Spleen (tissue), 11 donors: ENCODE results near the gene SDK1. TPM values are rescaled to one million over a fixed set of nuclear protein-coding genes. Genes with fewer than 3 reads are reported as not detected.
A peak's percentile ranks its signal among the peaks of the same experiment; 100 is the strongest.

Experiments used
- DNase-seq: peaks from one replicate; pipeline ENCODE4 v3.0.0-alpha.2; 2020
- H3K27ac ChIP-seq, 8 donors: fragments of 200-600 bp; sonication (generic) in 7 of 8; 1 replicate in 4 of 8; 2 replicates in 4 of 8; pipeline versions ENCODE4 v1.5.0 to v1.8.0; 2016 to 2021; ENCODE audit warnings: inconsistent platforms in 4 of 8, mild to moderate bottlenecking in 4 of 8, moderate library complexity in 1 of 8
- H3K27me3 ChIP-seq, 7 donors: fragments of 200-600 bp; sonication (generic) in 6 of 7; replicated peaks in 1 of 7; 1 replicate in 4 of 7; 2 replicates in 3 of 7; pipeline versions ENCODE4 v1.5.0 to v1.8.0; 2016 to 2021; ENCODE audit warnings: inconsistent platforms in 3 of 7, mild to moderate bottlenecking in 1 of 7
- H3K36me3 ChIP-seq, 6 donors: fragments of 200-600 bp; sonication (generic) in 5 of 6; 1 replicate in 4 of 6; 2 replicates in 2 of 6; pipeline versions ENCODE4 v1.5.0 to v1.8.0; 2016 to 2021; ENCODE audit warnings: inconsistent platforms in 2 of 6
- H3K4me1 ChIP-seq, 6 donors: fragments of 200-600 bp; sonication (generic) in 5 of 6; 1 replicate in 3 of 6; 2 replicates in 3 of 6; pipeline versions ENCODE4 v1.5.0 to v1.8.0; 2016 to 2021; ENCODE audit warnings: inconsistent platforms in 3 of 6
- H3K4me3 ChIP-seq, 8 donors: fragments of 200-600 bp; sonication (generic) in 7 of 8; 1 replicate in 4 of 8; 2 replicates in 4 of 8; pipeline versions ENCODE4 v1.5.0 to v1.8.0; 2016 to 2021; ENCODE audit warnings: inconsistent platforms in 4 of 8, mild to moderate bottlenecking in 4 of 8, moderate library complexity in 2 of 8
- H3K9me3 ChIP-seq, 8 donors: fragments of 200-600 bp; sonication (generic) in 7 of 8; 1 replicate in 4 of 8; 2 replicates in 4 of 8; pipeline versions ENCODE4 v1.5.0 to v1.8.0; 2016 to 2021; ENCODE audit warnings: inconsistent platforms in 4 of 8
- POLR2A ChIP-seq, 3 donors: fragments of 450-650 bp; IDR thresholded peaks; one replicate each; pipeline ENCODE4 v1.5.1; 2017; ENCODE audit warnings: antibody characterized with exemption in 3 of 3, mild to moderate bottlenecking in 1 of 3
- POLR2AphosphoS5 ChIP-seq, 3 donors: sonication (generic); formaldehyde crosslinking; IDR thresholded peaks; one replicate each; pipeline ENCODE4 v1.5.1; 2017; ENCODE audit warnings: antibody characterized with exemption in 3 of 3
- WGBS, 5 donors: extraction: QIAGEN DNeasy Blood & Tissue Kit in 3 of 5; methylation state at CpG; one replicate each; pipeline versions ENCODE4 v1.1.5 to v1.1.7; 2013 to 2018; 5-methylcytosine and 5-hydroxymethylcytosine counted together
- intact Hi-C: fragments of 100-400 bp; cut with DNase I; formaldehyde crosslinking; loops from one replicate; pipeline ENCODE4 v1.15.0; 2023; ENCODE audit warnings: low total_unique reads
- polyA plus RNA-seq, 3 donors: library from polyadenylated mRNA; stranded (reverse); fragments of 200-250 nt; gene quantifications; one replicate each; pipeline ENCODE4 v1.2.1, GENCODE V29; 2013
- total RNA-seq, 7 donors: library from RNA; depleted of rRNA in 3 of 7; stranded (reverse); fragments of >200 nt in 3 of 7; fragmentation: NEBNext Ultra II Directional in 4 of 7; extraction: Animal tissue kit (Norgen Biotek cat#: 25700) in 4 of 7; gene quantifications; one replicate each; pipeline versions ENCODE4 v1.1.0 to v1.2.1, GENCODE V29; 2016 to 2021
- TF ChIP-seq, protein P1 (sequence below), 11 experiments: fragments of 200-600 bp in 7 of 11; fragments of 450-650 bp in 4 of 11; sonication (generic) in 4 of 11; IDR thresholded peaks in 8 of 11; conservative IDR thresholded peaks in 3 of 11; 1 replicate in 7 of 11; 2 replicates in 4 of 11; pipeline versions ENCODE4 v1.4.0 to v1.8.0; 2016 to 2021; ENCODE audit warnings: antibody characterized with exemption in 11 of 11, inconsistent platforms in 4 of 11, mild to moderate bottlenecking in 1 of 11
- donor health status: healthy with polysubstance abuse.
- donor health status: DM: no; HTN: no; CAD: no; lungs with moderate emphysema.
- donor health status: DM: no; HTN: no; CAD: no.
- donor health status: Bipolar disorder and iron deficiency.
- donor health status: healthy.
- donor health status: DM: no; HTN: no; CAD: no.
- donor health status: DM: yes; HTN: yes; CAD: no.

The SDK1 gene
- total and polyA plus RNA-seq, 10 donors = 3.2 to 54.1 (median 35.1) TPM

DNA sequence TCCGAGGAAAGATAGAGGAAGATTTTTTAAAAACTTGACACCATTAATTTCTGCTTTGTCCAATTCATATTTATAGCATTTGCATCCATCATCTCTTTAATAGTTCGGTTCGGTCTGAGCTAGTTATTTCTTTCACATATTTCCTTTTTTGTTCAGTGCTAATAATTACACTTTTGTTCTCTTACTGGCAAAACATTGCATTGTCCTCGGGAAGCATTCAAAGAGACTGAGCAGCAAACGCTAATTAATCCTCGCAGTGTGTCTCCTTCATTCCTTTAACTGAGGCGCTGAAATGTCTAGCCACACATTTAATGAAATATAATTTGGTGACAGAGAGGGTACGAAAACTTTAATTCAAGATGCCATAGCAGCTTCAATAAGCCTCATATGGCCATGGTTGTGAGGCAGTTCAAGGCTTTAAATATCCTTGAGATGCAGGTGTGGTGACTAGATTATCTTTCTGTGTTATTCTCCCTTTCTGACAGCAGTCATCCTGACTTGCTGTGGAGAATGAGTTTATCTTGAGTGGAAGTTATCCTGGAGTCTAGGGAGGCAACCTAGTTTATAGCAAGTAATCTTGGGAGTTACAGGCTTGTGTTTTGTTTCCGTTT, 431.4 kb downstream of the SDK1 start:
- no peak overlapping the region for H3K4me3 ChIP-seq
- no peaks in the 10 kb centered on the region for H3K36me3 ChIP-seq
- 88 to 92% (median 90%) methylated on average over 9 of the region's 9 CpGs for WGBS, 5 donors
- no peaks in the 10 kb centered on the region for H3K27me3 ChIP-seq
- H3K4me1 ChIP-seq = no peaks in the 10 kb centered on the region
- peaks cover 0 to 17% (median 6%) of the 10 kb centered on the region in 8 donors for H3K9me3 ChIP-seq
- TF ChIP-seq POLR2AphosphoS5 (IDR thresholded peaks at IDR 0.05) (no peak), POLR2A (IDR thresholded peaks at IDR 0.05) (no peak)
- TF ChIP-seq, protein P1, sequence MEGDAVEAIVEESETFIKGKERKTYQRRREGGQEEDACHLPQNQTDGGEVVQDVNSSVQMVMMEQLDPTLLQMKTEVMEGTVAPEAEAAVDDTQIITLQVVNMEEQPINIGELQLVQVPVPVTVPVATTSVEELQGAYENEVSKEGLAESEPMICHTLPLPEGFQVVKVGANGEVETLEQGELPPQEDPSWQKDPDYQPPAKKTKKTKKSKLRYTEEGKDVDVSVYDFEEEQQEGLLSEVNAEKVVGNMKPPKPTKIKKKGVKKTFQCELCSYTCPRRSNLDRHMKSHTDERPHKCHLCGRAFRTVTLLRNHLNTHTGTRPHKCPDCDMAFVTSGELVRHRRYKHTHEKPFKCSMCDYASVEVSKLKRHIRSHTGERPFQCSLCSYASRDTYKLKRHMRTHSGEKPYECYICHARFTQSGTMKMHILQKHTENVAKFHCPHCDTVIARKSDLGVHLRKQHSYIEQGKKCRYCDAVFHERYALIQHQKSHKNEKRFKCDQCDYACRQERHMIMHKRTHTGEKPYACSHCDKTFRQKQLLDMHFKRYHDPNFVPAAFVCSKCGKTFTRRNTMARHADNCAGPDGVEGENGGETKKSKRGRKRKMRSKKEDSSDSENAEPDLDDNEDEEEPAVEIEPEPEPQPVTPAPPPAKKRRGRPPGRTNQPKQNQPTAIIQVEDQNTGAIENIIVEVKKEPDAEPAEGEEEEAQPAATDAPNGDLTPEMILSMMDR (IDR thresholded peaks at IDR 0.05 in 8 of 11, conservative IDR thresholded peaks at IDR 0.05 in 3 of 11) = no peak
- intact Hi-C loops = no loop called here
- no peak for DNase-seq
- H3K27ac ChIP-seq = no peak overlapping the region

DNA sequence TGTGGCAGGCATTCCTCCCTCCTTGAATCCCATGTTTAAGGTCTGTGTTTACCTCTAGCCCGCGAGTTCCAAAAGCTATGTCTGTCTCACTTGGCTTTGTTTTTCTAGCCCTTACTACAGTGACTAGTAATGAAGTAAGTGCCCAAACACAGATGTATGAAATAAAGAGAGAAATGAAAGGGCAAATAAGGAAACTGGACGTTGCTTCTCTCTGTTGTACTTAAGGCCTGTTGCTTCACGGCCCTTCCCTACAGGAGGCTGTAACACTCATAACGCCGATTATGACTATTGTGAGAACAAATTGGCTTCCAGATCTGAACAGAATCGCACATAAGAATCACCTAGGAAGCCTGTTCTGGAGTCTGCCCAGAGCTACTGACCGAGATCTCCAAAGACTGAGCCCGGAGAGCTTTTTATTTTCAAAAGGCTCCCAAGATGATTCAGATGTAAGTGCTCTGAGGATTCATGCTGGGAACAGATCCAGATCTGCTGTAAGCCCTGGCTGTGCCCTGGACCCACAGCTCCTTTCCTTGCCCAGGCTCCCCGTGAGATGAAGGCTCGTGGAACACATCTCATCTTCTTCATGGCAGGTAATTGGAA, 432.6 kb downstream of the SDK1 start:
- Histone ChIP-seq H3K9me3 (peaks cover 0 to 28% (median 16%) of the 10 kb centered on the region in 8 donors), H3K27me3 (no peaks in the 10 kb centered on the region), H3K36me3 (no peaks in the 10 kb centered on the region), H3K4me3 (no peak overlapping the region), H3K4me1 (no peaks in the 10 kb centered on the region), H3K27ac (peak overlapping the region in 1 of 8 donors; percentile 10)
- 82 to 91% (median 86%) methylated on average over 11 of the region's 11 CpGs for WGBS, 5 donors
- intact Hi-C loops = no loop called here
- DNase-seq = no peak
- TF ChIP-seq POLR2A (IDR thresholded peaks at IDR 0.05) (no peak), POLR2AphosphoS5 (IDR thresholded peaks at IDR 0.05) (no peak)
- TF ChIP-seq, protein P1 (IDR thresholded peaks at IDR 0.05 in 8 of 11, conservative IDR thresholded peaks at IDR 0.05 in 3 of 11) = no peak

DNA sequence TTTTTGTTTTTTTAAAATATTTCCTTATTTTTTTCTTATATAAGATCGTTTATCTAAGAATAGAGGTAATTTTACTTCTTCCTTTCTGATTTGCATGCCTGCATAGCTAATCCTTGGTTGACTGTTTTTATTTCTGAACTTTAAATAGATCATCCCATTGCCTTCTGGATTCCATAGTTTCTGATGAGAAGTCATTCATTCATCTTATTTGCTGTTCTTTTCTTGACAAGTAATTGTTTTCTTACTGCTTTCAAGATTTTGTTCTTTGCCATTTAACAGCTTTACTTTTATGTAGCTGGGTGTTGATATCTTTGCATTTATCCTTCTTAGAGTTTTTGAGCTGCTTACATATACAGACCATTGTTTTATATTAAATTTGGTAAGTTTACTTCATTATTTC, 437.9 kb downstream of the SDK1 start:
- H3K27me3 ChIP-seq = no peaks in the 10 kb centered on the region
- no peak for TF ChIP-seq POLR2A (IDR thresholded peaks at IDR 0.05)
- no peak for DNase-seq
- no peaks in the 10 kb centered on the region for H3K36me3 ChIP-seq
- H3K4me3 ChIP-seq = no peak overlapping the region
- no peak overlapping the region for H3K27ac ChIP-seq
- H3K4me1 ChIP-seq = peaks cover 0 to 20% (median 13%) of the 10 kb centered on the region in 6 donors
- WGBS, 5 donors = 76 to 95% (median 86%) methylated on average over 1 of the region's 1 CpG
- peaks cover 0 to 34% (median 27%) of the 10 kb centered on the region in 8 donors for H3K9me3 ChIP-seq
- intact Hi-C loops = no loop called here

DNA sequence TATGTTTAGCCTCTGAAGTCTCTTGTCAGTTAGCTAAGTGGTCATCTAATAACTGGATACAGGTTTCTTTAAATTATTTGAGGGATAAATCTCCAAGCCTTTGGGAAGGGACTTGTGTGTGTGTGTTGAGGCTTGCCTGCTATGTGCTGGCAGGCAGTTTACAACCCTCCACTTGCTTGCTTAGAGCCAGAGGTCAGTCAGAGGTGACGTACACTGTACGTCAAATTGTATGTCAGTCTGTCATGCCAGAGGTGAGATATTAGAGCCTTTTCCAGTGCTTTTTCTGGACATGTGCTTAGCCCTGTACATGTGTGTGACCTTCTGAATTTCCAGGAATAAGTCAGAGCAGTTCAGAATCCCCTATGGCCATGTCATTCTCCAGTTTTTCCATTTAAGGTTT, 438.9 kb downstream of the SDK1 start:
- Histone ChIP-seq H3K4me3 (no peak overlapping the region), H3K27me3 (no peaks in the 10 kb centered on the region), H3K9me3 (peaks cover 0 to 34% (median 27%) of the 10 kb centered on the region in 8 donors), H3K36me3 (no peaks in the 10 kb centered on the region), H3K4me1 (peaks cover 0 to 20% (median 13%) of the 10 kb centered on the region in 6 donors), H3K27ac (no peak overlapping the region)
- intact Hi-C loops = no loop called here
- DNase-seq = no peak
- TF ChIP-seq, protein P1 (IDR thresholded peaks at IDR 0.05 in 8 of 11, conservative IDR thresholded peaks at IDR 0.05 in 3 of 11) = no peak
- TF ChIP-seq POLR2A (IDR thresholded peaks at IDR 0.05) (no peak), POLR2AphosphoS5 (IDR thresholded peaks at IDR 0.05) (no peak)
- 94 to 100% (median 95%) methylated on average over 2 of the region's 2 CpGs for WGBS, 5 donors
